Pons (tissue), 1 donor: ENCODE results near the gene SPAG8.

Source experiments
- DNase-seq: peaks from one replicate; pipeline ENCODE4 v3.0.0-alpha.2; 2016; ENCODE audit warnings: low spot score

SPAG8 gene

GRCh38 chr9:35771534-35771933 is 40.5 kb downstream of the SPAG8 start:
- no peak for DNase-seq

GRCh38 chr9:35771075-35771433 is 41.0 kb downstream of the SPAG8 start:
- DNase-seq: no peak

GRCh38 chr9:35769763-35770162 is 42.3 kb downstream of the SPAG8 start:
- no peak for DNase-seq

- DNase-seq: no peak
Observed at GRCh38 chr9:35767458-35767857, 44.6 kb downstream of the SPAG8 start.

GRCh38 chr9:35766997-35767396 is 45.1 kb downstream of the SPAG8 start:
- DNase-seq: no peak

- no peak for DNase-seq
Observed at GRCh38 chr9:35763803-35764202, 48.3 kb downstream of the SPAG8 start.

GRCh38 chr9:35763181-35763580 is 48.9 kb downstream of the SPAG8 start:
- no peak for DNase-seq

GRCh38 chr9:35760651-35761050 is 51.4 kb downstream of the SPAG8 start:
- DNase-seq: no peak

- no peak for DNase-seq
Observed at GRCh38 chr9:35759795-35760194, 52.3 kb downstream of the SPAG8 start.
